Upper lobe of right lung (tissue), 1 donor: Measurements from ENCODE around the gene RCBTB2. TPM values are rescaled to one million over a fixed set of nuclear protein-coding genes. Genes with fewer than 3 reads are reported as not detected.

ENCODE experiments used
- ATAC-seq: fragments of 200-7000 bp; cut with Tn5 transposase; one replicate; pipeline ENCODE4 v1.9.1; 2020; ENCODE audit warnings: mild to moderate bottlenecking, moderate library complexity
- DNase-seq: peaks from one replicate; pipeline ENCODE4 v3.0.0-alpha.2; 2020
- H3K27ac ChIP-seq: fragments of 200-600 bp; one replicate; pipeline ENCODE4 v1.8.0; 2022
- H3K27me3 ChIP-seq: fragments of 200-600 bp; one replicate; pipeline ENCODE4 v1.8.0; 2022; ENCODE audit warnings: mild to moderate bottlenecking
- H3K36me3 ChIP-seq: fragments of 200-600 bp; one replicate; pipeline ENCODE4 v1.8.0; 2022
- H3K4me1 ChIP-seq: fragments of 200-600 bp; one replicate; pipeline ENCODE4 v1.8.0; 2022
- H3K4me3 ChIP-seq: fragments of 200-600 bp; one replicate; pipeline ENCODE4 v1.8.0; 2022; ENCODE audit warnings: mild to moderate bottlenecking
- H3K9me3 ChIP-seq: fragments of 200-600 bp; one replicate; pipeline ENCODE4 v1.8.0; 2022
- intact Hi-C: fragments of 100-400 bp; cut with DNase I; formaldehyde crosslinking; loops from one replicate; pipeline ENCODE4 v1.11.0; 2022
- total RNA-seq: library from RNA; stranded (reverse); fragmentation: NEBNext Ultra II Directional; extraction: Animal tissue kit (Norgen Biotek cat#: 25700); gene quantifications from one replicate; pipeline ENCODE4 v1.2.1, GENCODE V29; 2021
- TF ChIP-seq, protein P1 (sequence below): fragments of 200-600 bp; IDR thresholded peaks from one replicate; pipeline ENCODE4 v1.8.0; 2022; ENCODE audit warnings: antibody characterized with exemption
- donor health status: DM: no; HTN: yes; CAD: no; lungs with severe emphysema.

The RCBTB2 gene
- total RNA-seq, 1 donor from 2014 or later: 18.4 TPM

DNA sequence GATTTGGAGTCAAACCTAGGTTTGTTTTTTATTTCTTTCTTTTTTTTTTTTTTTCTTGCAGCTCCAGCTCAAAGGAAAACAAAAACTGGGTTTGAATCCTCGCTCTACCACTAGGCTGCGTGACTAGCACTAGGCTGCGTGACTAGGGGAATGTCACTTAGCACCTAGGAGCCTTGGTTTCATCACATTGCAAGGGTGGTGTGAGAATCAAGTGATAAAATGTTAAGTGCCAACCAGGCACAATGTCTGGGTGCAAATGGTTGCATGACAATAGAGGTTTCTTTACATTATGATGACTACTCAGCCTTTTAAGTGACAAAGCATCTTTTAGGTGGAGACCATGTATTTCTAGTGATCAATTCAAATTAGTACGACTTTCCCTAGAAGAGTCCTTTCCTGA is 27.9 kb downstream of the RCBTB2 start:
- ATAC-seq (no peak), DNase-seq (no peak)
- Histone ChIP-seq H3K36me3 (no peaks in the 10 kb centered on the region), H3K4me1 (peaks cover 41% of the 10 kb centered on the region), H3K27ac (peak overlapping the region; percentile 60), H3K9me3 (no peaks in the 10 kb centered on the region), H3K4me3 (no peak overlapping the region), H3K27me3 (no peaks in the 10 kb centered on the region)
- intact Hi-C loops: no loop called here
- TF ChIP-seq, protein P1, sequence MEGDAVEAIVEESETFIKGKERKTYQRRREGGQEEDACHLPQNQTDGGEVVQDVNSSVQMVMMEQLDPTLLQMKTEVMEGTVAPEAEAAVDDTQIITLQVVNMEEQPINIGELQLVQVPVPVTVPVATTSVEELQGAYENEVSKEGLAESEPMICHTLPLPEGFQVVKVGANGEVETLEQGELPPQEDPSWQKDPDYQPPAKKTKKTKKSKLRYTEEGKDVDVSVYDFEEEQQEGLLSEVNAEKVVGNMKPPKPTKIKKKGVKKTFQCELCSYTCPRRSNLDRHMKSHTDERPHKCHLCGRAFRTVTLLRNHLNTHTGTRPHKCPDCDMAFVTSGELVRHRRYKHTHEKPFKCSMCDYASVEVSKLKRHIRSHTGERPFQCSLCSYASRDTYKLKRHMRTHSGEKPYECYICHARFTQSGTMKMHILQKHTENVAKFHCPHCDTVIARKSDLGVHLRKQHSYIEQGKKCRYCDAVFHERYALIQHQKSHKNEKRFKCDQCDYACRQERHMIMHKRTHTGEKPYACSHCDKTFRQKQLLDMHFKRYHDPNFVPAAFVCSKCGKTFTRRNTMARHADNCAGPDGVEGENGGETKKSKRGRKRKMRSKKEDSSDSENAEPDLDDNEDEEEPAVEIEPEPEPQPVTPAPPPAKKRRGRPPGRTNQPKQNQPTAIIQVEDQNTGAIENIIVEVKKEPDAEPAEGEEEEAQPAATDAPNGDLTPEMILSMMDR: no peak

DNA sequence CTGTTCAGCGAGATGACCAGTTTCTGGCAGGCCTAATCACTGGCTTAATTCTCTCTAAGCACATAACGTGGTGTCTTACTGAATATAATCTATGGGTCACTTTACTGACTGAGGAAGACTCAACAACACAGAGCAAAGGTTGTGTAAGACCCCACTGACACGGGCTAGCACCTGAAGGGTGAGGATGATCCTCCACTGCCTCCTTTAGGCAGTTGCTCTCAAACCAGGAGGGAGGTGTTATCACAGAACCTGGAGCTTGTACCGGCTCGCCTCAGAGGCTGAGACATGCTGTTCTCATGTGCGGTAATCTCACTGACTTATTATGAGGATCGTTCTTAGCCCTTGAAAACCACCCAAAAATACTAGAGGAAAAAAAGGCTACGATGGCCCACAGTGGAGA is 28.3 kb downstream of the RCBTB2 start:
- no peaks in the 10 kb centered on the region for H3K27me3 ChIP-seq
- no peaks in the 10 kb centered on the region for H3K9me3 ChIP-seq
- peaks cover 41% of the 10 kb centered on the region for H3K4me1 ChIP-seq
- no peak overlapping the region for H3K4me3 ChIP-seq
- intact Hi-C loops: no loop called here
- DNase-seq (no peak), ATAC-seq (no peak)
- H3K36me3 ChIP-seq: no peaks in the 10 kb centered on the region
- H3K27ac ChIP-seq: no peak overlapping the region
- TF ChIP-seq, protein P1: no peak

DNA sequence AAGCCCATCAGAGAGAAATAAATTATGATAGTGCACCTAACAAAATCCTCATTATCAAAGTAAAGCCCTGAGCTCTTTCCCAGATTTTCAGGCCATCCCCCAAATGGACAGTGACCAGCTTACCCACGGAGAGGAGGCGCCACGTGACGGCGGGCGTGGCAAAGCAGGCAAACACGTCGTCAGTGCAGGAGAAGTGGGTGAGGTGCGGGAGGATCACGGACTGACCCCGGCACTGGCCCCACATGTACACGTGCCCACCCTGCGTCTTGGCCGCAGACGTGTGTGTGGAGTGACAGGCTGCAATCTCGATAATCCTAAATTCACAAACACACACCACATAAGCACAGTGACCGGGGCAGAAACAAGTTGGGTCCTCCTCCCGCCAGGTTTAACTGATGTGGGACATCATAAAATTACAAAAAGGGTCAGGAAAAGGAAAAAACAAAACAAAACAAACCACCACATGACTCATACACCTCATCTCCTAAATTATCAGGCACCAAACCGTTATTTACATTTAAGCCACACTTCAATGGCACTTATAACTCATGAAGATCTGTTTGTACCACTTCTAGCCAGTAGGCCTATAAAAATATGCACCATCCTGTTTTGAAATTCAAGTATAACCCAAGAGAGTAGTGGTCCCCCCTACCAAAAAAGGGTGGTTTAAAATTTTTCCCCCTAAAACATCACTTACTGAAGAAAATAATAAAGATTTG is 30.1 kb downstream of the RCBTB2 start:
- Histone ChIP-seq H3K9me3 (no peaks in the 10 kb centered on the region), H3K4me3 (no peak overlapping the region), H3K4me1 (peaks cover 41% of the 10 kb centered on the region), H3K36me3 (no peaks in the 10 kb centered on the region), H3K27me3 (no peaks in the 10 kb centered on the region), H3K27ac (no peak overlapping the region)
- TF ChIP-seq, protein P1: no peak
- ATAC-seq: no peak
- intact Hi-C loops: no loop called here
- DNase-seq: no peak

DNA sequence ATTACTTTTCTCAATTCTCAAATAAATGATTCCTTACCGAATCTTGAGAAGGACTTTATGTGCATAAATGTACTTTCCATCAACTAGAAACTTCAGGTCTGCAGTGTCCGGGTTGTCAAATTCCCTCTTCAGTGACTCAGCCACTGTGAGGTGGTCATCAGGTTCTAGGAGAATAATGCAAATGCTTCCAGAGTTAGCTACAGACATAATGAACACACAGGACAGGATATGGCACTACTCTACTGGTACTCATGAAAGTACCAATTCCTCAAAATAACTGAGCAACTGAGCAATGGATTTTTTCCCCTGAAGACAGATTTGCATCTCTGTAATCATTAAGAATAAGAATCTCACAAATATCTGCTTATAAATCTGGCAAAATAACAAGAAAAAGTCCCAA is 31.2 kb downstream of the RCBTB2 start:
- ATAC-seq (no peak), DNase-seq (no peak)
- H3K36me3 ChIP-seq: no peaks in the 10 kb centered on the region
- intact Hi-C loops: no loop called here
- H3K27ac ChIP-seq: no peak overlapping the region
- H3K27me3 ChIP-seq: no peaks in the 10 kb centered on the region
- no peak overlapping the region for H3K4me3 ChIP-seq
- H3K9me3 ChIP-seq: no peaks in the 10 kb centered on the region
- peaks cover 36% of the 10 kb centered on the region for H3K4me1 ChIP-seq
- TF ChIP-seq, protein P1: no peak

DNA sequence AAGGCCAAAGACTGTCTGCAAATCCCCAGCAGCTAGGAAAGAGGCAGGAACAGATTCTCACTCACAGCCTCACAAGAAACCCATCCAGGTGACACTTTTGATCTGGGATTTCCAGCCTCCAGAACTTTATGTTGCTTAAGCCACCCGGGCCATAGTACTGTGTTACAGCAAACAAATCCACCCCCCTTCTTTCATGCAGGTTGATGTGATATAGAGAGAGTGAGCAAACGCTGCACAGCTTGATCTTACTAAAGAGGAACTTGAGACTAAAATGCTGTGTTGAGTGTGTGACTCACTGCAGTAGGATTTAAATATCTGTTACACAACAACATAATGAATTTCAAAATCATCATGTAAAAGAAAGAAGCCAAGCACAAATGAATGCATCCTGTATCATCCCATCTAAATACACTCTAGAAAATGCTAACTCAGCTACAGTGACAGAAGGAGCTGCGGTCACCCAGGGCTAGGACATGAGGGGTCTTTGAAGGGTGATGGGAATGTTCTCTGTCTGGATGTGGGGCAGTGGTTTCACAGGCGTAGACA is 32.2 kb downstream of the RCBTB2 start:
- Histone ChIP-seq H3K36me3 (no peaks in the 10 kb centered on the region), H3K9me3 (no peaks in the 10 kb centered on the region), H3K4me3 (no peak overlapping the region), H3K27me3 (no peaks in the 10 kb centered on the region), H3K4me1 (peaks cover 26% of the 10 kb centered on the region), H3K27ac (no peak overlapping the region)
- intact Hi-C loops: no loop called here
- TF ChIP-seq, protein P1: no peak
- ATAC-seq (peak; percentile 94), DNase-seq (no peak)
